MCF 10A (cell line): ENCODE measurements around the gene OR8D2. TPM values are rescaled to one million over a fixed set of nuclear protein-coding genes. Genes with fewer than 3 reads are reported as not detected.

Source experiments
- BruUV-seq: library from RNA; stranded (reverse); fragments of 400-500 nt; replicated peaks from 2 replicates; lab custom pipeline; 2021; lab: Mats Ljungman, UMichigan
- CTCF ChIA-PET: fragments of 300-600 bp; sonication (Branson Sonifier 250); formaldehyde crosslinking; extraction: SDS; loops from one replicate; lab custom pipeline; 2021; ENCODE audit warnings: antibody characterized with exemption, inconsistent platforms; lab: Yijun Ruan, JAX
- POLR2A ChIA-PET: fragments of 300-600, 350-650 bp; sonication (Branson Sonifier 250); formaldehyde crosslinking; extraction: SDS; loops from one replicate; lab custom pipeline; 2020; ENCODE audit warnings: antibody characterized with exemption, inconsistent platforms; lab: Yijun Ruan, JAX
- DNase-seq: peaks from one replicate; pipeline ENCODE4 v3.0.0-alpha.2; 2018; ENCODE audit not compliant: unreplicated experiment
- H3K27ac Mint-ChIP-seq: one replicate; pipeline ENCODE4 v1.8.0; 2022; ENCODE audit warnings: mild to moderate bottlenecking, low read depth, mixed read lengths; ENCODE audit not compliant: unreplicated experiment
- H3K27me3 Mint-ChIP-seq: one replicate; pipeline ENCODE4 v1.8.0; 2022; ENCODE audit warnings: mixed read lengths; ENCODE audit not compliant: insufficient read depth, unreplicated experiment
- H3K36me3 Mint-ChIP-seq: one replicate; pipeline ENCODE4 v1.8.0; 2022; ENCODE audit warnings: mild to moderate bottlenecking, moderate library complexity, mixed read lengths; ENCODE audit not compliant: insufficient read depth, unreplicated experiment
- H3K4me1 Mint-ChIP-seq: one replicate; pipeline ENCODE4 v1.8.0; 2022; ENCODE audit warnings: mixed read lengths; ENCODE audit not compliant: insufficient read depth, unreplicated experiment
- H3K4me3 Mint-ChIP-seq: one replicate; pipeline ENCODE4 v1.8.0; 2022; ENCODE audit warnings: mild to moderate bottlenecking, moderate library complexity, mixed read lengths; ENCODE audit not compliant: unreplicated experiment
- H3K9me3 Mint-ChIP-seq: one replicate; pipeline ENCODE4 v1.8.0; 2022; ENCODE audit warnings: mixed read lengths; ENCODE audit not compliant: unreplicated experiment
- intact Hi-C: fragments of 100-400 bp; cut with micrococcal nuclease; formaldehyde crosslinking; loops from 2 replicates; pipeline ENCODE4 v1.14.1; 2022
- total RNA-seq: library from RNA; stranded (reverse); gene quantifications from 2 replicates; pipeline ENCODE4 v1.2.3, GENCODE V29; 2022
- TF ChIP-seq, protein P1 (sequence below): fragments of 200-600 bp; IDR thresholded peaks from one replicate; pipeline ENCODE4 v1.8.0; 2022; ENCODE audit warnings: antibody characterized with exemption, mild to moderate bottlenecking; ENCODE audit not compliant: unreplicated experiment

The OR8D2 gene
- total RNA-seq, 1 experiment from 2014 or later = not detected

DNA sequence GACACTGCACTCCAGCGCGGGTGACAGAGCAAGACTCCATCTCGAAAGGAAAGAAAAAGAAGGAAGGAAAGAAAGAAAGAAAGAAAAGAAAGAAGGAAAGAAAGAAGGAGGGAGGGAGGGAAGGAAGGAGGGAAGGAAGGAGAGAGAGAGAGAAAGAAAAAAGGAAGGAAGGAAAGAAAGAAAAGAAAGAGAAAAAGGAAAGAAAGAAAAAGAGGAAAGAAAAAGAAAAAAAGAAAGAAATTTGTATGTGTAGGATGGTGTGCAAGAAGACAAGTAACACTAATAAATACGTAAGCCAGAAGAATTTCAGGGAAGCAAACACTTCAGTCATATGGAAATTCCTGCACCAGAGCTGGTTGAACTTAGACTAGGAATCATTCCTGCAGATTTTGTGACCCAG is 6.9 kb downstream of the OR8D2 start:
- CTCF ChIA-PET = interaction anchor here (0.6 to 0.7 kb wide), 3 partner anchors 10 to 1881 kb away, joined by 3 read pairs; no protein-coding TSS in a partner anchor
- H3K36me3 Mint-ChIP-seq = no peaks in the 10 kb centered on the region
- POLR2A ChIA-PET = interaction anchor here (0.7 kb wide), 1 partner anchor 239 kb away, joined by 3 read pairs; no protein-coding TSS in a partner anchor
- H3K4me3 Mint-ChIP-seq = no peak overlapping the region
- H3K4me1 Mint-ChIP-seq = no peaks in the 10 kb centered on the region
- peaks cover 77% of the 10 kb centered on the region for H3K27me3 Mint-ChIP-seq
- BruUV-seq = no TSS peak
- intact Hi-C loops = no loop called here
- H3K27ac Mint-ChIP-seq = no peak overlapping the region
- H3K9me3 Mint-ChIP-seq = no peaks in the 10 kb centered on the region
- TF ChIP-seq, protein P1, sequence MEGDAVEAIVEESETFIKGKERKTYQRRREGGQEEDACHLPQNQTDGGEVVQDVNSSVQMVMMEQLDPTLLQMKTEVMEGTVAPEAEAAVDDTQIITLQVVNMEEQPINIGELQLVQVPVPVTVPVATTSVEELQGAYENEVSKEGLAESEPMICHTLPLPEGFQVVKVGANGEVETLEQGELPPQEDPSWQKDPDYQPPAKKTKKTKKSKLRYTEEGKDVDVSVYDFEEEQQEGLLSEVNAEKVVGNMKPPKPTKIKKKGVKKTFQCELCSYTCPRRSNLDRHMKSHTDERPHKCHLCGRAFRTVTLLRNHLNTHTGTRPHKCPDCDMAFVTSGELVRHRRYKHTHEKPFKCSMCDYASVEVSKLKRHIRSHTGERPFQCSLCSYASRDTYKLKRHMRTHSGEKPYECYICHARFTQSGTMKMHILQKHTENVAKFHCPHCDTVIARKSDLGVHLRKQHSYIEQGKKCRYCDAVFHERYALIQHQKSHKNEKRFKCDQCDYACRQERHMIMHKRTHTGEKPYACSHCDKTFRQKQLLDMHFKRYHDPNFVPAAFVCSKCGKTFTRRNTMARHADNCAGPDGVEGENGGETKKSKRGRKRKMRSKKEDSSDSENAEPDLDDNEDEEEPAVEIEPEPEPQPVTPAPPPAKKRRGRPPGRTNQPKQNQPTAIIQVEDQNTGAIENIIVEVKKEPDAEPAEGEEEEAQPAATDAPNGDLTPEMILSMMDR = no peak
- DNase-seq = no peak

DNA sequence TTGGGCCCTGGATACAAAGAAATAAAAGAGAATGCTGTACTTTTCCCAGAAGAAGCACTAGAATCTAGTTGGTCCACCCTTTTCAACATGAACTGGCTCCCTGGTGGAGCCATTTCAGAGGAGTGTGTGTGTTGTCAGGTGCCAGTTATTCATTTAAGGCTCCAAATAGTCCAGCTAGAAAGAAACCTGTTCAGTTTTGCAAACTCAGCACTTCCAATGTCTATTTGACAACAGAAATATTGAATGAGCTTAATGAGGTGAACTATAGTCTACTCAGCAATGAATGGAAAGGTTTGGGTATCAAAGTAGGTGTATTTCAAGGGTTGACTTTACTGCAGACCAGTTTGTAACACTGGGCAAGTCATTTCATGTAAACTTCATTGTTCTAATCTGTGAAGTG is 8.3 kb downstream of the OR8D2 start:
- H3K4me3 Mint-ChIP-seq = no peak overlapping the region
- H3K9me3 Mint-ChIP-seq = no peaks in the 10 kb centered on the region
- ChIA-PET CTCF (no interaction called here), POLR2A (no interaction called here)
- BruUV-seq = no TSS peak
- H3K36me3 Mint-ChIP-seq = no peaks in the 10 kb centered on the region
- H3K27me3 Mint-ChIP-seq = peaks cover 77% of the 10 kb centered on the region
- no peak overlapping the region for H3K27ac Mint-ChIP-seq
- TF ChIP-seq, protein P1 = no peak
- H3K4me1 Mint-ChIP-seq = no peaks in the 10 kb centered on the region
- DNase-seq = no peak
- intact Hi-C loops = no loop called here

DNA sequence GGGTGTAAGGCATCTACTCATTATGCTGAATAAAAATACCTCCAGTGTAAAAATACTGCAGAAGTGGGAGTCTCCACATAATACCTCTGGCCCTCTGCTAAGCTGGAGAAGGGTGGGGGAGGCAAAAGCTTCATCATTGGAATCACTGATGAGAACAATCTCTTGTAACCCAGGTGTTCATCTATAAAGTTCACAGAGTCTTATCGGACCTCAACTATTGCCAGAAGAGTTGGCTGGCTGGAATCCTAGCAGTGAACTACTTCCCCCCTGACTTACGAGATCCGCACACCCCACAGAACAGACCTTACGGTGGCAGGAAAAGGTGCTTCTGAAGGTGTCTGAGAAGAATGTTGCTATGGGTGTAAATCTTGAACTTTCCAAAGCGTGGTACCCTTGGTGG is 8.7 kb downstream of the OR8D2 start:
- BruUV-seq = no TSS peak
- Mint-ChIP-seq H3K4me3 (no peak overlapping the region), H3K9me3 (no peaks in the 10 kb centered on the region), H3K4me1 (no peaks in the 10 kb centered on the region), H3K27ac (no peak overlapping the region), H3K36me3 (no peaks in the 10 kb centered on the region), H3K27me3 (peaks cover 77% of the 10 kb centered on the region)
- TF ChIP-seq, protein P1 = no peak
- intact Hi-C loops = no loop called here
- POLR2A ChIA-PET = no interaction called here
- DNase-seq = no peak
- CTCF ChIA-PET = no interaction called here

DNA sequence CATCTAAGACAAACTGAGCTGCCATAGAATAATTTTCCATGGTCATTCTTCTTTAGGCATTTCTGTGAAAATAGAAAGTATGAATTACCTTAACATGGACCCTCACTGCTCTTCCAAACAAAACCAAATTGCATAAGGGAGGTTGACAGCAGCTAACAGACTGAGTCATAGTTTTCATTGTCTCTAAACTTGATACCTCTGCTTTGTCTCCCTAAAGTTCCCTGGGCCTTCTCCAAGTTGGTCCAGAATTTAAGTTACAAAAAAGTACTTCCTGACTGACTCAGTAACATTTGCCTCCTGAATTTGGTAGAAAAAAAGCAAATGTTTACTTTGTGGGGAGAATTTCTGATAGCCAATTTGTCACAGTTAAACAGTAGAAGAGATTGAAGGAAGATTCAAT is 9.3 kb downstream of the OR8D2 start:
- DNase-seq = peak; percentile 60
- Mint-ChIP-seq H3K9me3 (no peaks in the 10 kb centered on the region), H3K4me1 (no peaks in the 10 kb centered on the region), H3K36me3 (no peaks in the 10 kb centered on the region), H3K4me3 (no peak overlapping the region), H3K27ac (no peak overlapping the region), H3K27me3 (peaks cover 78% of the 10 kb centered on the region)
- ChIA-PET CTCF (interaction anchor here (0.5 kb wide), 1 partner anchor 230 kb away, joined by 3 read pairs; no protein-coding TSS in a partner anchor), POLR2A (no interaction called here)
- intact Hi-C loops = no loop called here
- no TSS peak for BruUV-seq
- TF ChIP-seq, protein P1 = no peak
